CD4-positive, alpha-beta T cell treated with Interleukin-1 beta for 1 hour (primary cell): ENCODE results near the gene SULT1E1.

Source experiments
- DNase-seq, 2 donors: peaks; one replicate each; pipeline ENCODE4 v3.0.0-alpha.2; 2020 to 2022

The SULT1E1 gene, protein sequence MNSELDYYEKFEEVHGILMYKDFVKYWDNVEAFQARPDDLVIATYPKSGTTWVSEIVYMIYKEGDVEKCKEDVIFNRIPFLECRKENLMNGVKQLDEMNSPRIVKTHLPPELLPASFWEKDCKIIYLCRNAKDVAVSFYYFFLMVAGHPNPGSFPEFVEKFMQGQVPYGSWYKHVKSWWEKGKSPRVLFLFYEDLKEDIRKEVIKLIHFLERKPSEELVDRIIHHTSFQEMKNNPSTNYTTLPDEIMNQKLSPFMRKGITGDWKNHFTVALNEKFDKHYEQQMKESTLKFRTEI

DNA sequence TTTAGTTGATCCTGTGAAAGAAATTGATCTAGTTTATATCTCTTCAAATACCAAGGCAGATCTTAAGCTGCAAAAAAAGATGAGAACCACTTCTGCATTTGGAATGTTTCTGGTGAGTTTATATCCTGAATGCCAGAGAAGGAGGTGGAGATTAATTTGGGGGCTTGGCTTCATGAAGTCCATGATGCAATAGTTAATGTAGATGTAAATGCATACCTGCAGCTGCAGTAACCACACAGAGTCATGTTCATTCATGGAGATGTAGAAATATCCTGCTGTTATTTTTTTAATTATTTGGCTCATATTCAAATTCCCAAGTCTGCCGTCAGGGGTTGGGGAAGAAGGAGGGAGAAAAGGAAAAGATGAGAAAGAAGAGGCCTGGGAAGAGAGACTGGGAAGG is at the start of gene SULT1E1:
TSS of gene SULT1E1 (minus strand) at position 94 of the 400 bp plus-strand sequence. CDS start 2,501 bp downstream, outside the sequence.
- no peak for DNase-seq

DNA sequence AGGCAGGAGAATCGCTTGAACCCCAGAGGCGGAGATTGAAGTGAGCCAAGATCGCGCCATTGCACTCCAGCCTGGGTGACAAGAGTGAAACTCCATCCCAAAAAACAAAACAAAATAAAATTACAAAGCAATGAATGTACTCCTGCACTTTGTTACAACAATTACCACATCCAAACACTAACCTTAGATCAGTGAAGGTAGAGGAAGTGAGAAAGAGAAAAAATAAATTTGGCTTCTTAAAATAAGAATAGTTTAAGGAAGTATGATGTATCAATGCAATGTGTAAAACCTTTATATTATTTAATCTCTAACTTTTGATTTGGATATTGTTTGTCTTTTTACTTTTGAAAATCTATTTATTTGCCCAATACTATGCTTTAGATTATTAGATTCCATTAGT is 49.2 kb upstream of the SULT1E1 start:
- DNase-seq: no peak

DNA sequence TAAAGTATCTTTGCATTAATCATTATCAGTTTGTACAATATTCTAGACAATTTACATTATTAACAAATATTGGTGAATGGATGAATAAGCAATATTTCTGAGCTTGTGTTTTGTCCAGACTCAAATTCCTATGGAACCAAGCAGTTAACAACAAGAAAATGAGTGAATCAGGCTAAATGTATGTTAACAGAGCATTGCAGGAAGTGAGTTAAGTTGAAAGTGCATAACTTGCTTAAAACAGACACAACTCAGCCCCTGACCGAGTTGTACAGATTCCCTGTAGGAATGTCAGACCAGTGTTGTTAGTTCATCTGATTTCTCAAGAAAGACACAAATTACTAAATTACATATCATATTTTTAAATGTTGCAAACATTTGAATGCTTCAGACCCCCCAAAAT is 47.2 kb upstream of the SULT1E1 start:
- DNase-seq: no peak

DNA sequence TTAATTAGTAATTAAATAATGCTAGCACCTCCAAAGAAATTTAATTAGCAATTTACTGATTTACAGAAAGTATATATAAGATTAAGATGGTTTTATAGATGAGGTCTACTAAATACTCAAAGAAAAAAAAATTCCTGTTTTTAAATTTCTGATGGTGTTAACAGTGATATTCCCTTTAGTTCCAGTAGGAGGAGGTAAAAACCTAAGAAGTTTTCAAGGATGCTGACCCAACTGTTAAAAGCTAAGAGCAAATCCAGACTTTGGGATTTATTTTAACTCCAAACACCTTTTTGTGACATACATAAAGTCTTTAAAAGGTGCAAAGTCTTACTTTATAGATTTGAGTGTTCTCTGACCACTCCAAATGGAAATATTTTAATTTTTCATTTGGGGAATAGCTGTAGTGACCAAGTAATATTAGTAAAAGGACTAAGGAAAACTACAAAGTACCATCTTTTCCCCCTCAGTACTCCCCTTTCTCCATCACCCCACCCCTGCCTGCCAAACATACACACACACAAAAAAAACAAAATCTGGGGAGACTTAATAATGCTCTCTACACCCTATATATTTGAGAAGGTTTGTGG is 36.7 kb upstream of the SULT1E1 start:
- DNase-seq: no peak

DNA sequence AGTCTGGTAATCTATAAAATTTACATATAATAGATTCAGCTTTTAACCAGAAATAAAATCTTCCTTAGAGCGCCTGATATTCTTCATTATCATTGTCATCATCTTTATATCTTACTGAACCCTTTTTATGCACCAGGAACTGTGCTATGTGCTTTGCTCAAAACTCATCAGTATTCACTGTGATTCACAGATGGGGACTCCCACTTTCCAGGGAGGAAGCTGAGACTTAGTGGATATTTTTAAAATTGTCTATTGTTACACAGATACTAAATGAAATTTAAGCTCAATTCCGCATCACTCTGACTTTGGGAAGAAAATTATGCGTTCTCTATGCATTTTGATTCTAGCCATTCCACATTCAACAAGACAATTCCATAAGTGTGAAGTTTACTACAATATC is 34.8 kb upstream of the SULT1E1 start:
- DNase-seq: no peak

DNA sequence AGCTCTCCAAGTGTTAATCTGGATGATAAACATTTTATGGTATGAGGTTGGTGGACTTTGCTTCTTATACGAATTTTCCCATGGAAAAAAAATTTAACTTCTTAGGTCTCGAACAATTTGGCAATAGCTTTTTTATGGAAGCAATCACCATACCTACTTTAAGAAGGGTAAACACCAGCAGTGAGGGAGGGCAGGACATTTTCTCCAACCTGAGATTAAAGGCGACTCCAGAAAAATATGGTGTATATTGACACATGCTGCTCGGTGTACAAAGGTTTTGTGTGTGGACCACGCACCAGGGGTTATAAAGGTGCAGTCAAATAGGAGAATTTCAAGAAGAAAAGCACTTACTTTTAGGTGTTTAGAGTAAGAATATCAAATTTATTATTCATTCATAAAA is 34.2 kb upstream of the SULT1E1 start:
- no peak for DNase-seq

DNA sequence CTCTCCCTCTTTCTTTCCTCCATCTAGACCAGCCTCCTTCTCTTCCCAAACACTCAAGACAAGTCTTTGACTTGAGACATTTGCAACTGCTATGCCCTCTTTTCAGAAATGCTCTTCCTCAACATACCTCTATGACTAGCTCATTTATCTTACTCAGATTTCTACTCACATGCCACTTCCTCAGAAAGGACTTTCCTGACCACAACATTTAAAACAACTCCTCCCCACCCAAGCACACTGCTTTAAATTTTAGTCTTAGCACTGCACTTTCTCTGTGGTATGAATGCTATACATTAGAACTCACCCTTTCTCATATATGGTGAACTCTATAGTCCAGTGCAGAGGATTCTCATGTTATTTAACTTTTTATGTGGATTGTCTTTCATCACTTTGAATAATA is 28.4 kb upstream of the SULT1E1 start:
- no peak for DNase-seq

DNA sequence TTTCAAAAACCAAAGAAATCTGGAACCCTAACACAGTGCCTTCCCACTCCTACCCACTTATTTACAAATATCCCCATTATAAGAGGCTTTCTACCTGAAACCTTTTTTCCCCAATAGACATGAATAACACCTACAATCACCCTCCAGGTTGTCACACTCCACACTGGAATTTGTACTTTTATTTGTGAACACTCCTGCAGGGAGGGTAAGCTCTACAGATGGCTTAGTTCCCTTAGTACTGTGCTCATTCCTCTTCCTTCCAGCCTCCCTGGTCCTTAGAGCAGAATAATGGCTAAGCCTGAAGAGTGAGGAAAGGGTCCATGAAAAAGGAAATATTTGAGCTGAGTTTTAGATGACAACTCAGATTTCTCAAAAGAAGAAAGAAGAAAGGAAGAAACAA is 22.2 kb upstream of the SULT1E1 start:
- no peak for DNase-seq

DNA sequence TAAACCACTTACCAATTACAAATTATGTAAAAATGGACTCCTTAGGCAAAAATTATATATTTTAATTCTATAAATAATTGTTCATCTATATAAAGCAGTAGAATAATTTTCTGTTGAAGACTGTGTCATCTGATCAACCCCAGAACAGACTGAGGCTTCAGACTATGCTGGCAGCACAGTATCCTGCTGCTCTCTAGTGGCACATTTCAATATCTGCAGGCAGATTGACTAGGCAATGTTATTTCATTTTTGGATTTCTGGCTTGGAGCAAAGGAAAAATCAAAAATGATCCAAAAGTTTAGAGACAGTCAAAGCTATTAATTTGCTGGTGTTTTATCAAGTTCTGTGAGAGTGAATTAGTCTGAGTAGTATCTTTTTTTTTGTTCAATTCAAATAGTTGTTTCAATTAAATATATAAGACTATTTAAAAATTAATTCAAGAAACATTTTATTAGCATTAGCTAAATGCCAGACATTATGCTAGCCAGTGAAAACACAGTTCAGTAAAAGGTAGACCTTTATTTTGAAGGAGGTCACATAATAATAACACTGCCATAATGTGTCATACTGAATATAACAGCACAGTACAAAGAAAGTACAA is 21.3 kb upstream of the SULT1E1 start:
- DNase-seq: peak; percentile 22 to 39

DNA sequence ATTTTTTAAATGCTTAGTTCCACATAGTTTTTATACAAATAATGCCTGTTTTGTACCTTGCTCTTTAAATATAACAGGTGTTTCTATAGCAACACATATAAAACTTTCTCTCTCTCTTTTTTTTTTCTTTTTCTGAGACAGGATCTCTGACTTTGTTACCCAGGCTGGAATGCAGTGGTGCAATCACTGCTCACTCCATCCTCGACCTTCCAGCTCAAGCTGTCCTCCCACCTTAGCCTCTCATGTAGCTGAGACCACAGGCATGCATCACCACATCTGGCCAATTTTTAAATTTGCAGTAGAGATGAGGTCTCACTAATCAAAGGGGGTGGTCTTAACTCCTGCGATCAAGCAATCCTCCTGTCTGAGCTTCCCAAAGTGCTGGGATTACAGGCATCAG is 18.3 kb upstream of the SULT1E1 start:
- DNase-seq: no peak

DNA sequence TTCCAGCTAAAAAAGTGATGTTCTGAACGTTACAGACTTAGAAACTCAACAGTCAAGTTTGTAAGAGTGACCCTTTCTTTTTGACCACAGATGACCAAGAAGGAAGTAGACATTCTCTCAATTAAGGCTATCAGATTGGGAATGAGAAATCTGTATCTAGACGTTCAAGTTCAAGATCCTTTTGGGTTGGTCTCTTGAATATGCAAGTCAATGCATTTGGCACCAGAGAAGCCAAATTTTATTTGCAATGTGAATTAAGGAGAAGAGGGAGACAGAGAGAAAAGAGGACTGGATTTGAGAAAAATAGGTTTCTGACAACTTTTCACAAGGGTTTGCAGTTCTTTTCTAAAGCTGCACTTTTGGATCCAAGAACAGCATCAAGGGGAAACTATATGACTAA is 17.5 kb upstream of the SULT1E1 start:
- DNase-seq: no peak

DNA sequence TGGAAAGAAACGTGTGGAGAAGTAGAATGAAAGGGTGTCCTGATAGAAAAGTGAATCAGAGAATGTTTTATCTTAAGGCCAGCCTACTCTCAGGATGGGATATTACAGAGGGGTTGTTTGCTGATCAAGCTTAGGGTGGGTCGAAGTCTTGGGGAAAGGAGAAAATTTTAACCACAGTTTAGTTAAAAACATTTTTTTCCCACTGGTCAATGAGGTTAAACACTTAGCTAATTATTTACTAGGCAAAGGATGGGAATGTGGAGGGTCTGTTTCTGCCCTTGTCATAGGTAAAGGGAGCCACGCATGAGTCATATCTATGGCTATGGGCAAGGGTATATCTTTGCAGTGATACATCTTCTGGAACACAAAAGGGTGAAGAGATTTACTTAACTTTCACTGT is 16.1 kb upstream of the SULT1E1 start:
- no peak for DNase-seq

DNA sequence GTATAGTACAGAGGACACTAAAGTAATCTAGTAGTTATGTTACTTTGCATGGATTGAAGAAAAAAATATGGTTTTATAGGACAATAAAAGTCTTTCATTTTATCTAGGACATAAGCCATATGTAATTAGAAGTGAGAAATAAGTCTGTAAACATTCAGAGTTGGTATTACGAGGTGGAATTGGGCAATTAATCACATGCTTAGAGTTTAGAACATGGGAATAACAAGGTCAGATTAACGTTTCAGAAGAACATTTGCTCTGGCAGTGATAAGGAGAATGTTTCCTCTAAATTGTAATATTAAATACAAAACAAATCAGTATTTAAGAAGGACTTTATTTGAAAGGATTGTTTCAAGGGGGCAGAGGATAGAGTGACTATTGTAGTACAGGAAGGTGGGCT is 15.6 kb upstream of the SULT1E1 start:
- no peak for DNase-seq

DNA sequence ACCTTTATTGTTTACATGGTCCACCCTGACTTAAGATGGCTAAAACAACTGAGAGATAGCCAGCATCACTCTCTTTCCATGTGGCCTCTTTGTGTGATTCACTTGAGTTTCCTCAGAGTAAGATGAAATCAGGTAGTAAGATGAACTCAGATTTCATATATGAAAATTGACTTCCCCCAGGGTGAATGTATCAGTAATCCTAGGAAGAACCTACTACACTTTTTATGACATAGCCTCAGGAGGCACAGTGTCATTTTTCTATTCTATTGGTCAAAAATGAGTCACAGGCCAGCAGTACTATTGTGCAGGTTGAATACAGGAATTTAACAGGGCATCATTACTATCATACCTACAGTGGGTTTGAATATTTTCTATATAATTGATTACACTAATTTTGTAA is 14.6 kb upstream of the SULT1E1 start:
- DNase-seq: no peak

DNA sequence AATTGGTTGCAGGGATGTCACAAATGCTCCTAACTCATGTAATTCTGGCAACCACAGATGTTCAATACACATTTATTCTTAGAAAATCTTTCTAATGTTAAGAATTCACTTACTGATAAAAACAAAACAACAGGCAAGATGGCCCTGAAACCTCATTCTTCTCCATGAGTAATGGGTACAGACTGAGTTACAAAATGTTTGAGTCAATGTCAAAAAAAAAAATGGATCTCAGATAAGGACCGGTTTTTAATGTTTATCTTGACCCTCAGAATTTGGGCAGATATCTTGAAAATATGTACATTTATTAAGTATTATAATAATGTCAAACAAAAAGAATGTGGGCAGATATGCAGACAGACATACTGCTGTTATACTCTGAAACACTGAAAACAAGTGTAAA is 1.8 kb upstream of the SULT1E1 start:
- DNase-seq: no peak

DNA sequence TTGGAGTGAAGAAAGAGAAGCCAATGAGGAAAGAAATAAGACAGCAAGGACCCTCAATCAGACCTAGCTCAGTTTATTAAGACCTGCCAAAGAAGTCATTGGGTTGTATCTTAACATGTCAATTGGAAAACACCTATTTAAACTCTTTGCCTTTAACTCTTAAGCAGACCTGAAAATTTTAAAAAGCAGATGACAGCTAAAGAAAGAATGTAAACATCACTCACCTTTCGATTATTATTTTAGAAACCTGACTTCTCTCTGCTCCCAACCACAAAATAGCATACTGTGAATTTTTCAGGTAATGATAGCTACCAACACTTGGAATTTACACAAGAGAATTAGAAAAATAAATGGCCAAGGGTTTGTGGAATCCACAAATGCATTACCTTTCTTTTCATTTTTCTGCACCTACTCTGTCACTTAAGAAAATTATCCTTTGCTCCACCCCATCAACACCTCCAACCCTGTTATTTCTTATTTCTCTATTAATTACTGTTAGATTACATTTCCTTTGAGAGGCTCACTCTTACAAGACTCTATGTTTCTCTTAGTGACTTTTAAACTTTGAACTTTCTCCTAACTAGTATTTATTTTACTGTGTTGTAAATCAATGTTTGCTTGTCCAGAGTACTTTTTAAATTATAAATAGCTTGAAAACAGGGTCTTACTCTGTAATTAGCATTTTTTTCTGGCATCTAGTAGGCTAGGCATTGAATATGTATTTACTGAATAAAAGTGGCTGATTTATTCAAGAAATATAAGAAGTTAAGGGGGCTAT is 765 bp upstream of the SULT1E1 start:
- no peak for DNase-seq

DNA sequence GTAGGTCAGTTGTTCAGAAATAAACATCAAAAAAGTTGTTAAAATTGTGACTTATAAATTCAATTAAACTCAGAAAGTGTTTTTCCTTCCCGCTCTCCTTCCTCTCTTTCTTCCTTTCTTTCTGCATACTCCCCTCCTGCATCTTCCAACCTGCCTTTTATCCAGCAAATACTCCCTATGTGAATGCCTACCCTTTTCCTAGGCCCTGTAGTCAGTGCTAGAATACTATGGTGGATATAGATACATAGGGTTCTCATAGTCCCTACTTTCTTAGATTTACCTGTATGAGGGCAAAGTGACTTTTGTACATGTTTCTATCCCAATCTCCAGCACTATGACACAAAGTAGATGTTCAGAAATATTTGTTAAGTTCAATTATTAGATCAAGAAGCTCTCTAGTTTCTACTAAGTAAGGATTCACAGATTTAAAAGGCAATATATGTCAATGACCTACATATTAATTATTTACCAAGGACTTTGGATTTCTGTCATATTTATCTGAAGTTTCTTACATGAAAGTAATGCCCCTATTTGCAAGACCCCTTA is 732 bp downstream of the SULT1E1 start:
- DNase-seq: no peak

DNA sequence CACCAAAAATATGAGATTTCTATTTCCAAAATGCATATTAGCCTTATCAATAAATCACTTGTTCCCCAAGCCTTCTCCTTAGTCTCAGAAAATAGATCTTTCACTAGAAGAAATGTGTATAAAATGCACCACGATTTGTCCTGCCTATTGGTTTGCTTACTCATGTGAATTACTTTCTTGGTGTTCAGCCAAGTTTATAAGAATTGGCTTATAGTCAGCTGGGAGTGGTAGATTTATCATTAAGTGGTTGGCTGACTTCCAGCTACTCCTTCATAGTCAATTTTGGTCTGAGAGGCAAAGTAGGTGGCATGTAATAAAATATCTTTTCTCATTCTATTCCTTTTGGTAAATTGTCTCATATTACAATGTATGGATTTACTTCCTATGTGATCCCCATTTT is 1.3 kb downstream of the SULT1E1 start:
- DNase-seq: no peak

DNA sequence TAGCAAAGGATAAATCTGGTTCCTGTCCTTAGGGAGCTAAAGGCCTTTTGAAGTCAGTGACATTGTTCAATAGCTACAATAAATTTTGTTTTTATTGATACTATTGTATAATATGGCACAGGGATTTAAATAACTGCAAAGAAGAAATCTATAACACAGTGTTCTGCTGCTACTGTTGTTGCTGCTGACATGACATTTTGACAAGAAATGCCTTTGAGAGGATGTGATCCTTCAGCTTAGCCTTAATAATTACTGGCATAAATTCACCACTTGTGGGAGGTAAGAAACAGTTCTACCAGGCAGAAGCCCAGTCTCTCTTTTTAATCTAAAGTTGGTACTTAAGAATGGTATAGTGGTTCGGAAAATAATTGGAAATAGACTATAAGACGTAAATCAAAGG is 4.1 kb downstream of the SULT1E1 start:
- no peak for DNase-seq

DNA sequence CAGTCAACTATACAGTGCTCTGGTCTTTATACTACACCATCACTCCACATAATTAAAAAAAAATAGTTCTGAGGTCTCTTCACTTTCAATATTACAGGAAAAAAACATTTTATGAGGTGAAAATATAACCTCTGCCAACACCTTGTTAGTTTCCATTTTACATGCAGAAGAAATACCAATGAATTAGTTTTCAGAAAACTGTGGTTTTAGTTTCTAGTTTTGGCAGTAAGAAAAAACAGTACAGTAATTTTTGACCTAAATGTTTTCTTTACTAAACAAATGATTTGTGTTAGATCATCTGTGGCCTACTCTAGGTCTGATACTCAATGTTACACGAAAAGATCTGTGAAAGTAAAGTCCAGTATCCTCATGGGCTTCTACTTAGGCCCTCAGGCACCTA is 10.0 kb downstream of the SULT1E1 start:
- DNase-seq: no peak

DNA sequence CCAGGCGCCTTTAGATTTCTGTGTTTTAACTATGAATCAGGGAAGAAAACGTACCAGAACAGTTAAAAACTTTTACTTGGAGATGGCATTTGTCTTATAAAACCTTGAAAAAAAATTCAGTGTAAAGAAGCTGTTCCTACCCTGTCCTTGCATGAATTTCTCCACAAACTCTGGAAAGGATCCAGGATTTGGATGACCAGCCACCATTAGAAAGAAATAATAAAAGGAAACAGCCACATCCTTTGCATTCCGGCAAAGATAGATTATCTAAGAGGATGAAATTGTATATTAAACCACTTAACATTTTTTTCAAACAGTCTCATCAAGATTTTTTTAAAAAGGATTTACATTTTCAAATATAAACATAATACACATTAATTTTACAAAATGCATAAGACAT is 10.6 kb downstream of the SULT1E1 start:
- DNase-seq: no peak

DNA sequence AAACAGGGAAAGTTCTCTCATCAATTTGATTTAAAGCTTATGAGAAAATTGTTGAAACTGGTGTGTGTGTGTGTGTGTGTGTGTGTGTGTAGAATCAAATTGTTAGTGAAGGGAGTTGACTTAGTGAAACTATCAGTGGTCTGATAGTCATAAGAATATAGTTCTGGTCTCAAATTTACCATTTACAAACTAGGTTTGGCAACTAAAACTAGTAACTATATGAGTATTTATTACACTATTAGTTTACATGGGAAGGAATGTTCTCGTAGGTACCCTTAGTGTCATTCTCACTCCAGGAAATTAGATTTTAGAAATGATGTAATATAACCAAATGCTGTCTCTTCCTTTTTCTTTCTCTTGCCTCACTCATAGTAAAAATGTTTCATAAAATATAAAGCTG is 11.9 kb downstream of the SULT1E1 start:
- DNase-seq: no peak

DNA sequence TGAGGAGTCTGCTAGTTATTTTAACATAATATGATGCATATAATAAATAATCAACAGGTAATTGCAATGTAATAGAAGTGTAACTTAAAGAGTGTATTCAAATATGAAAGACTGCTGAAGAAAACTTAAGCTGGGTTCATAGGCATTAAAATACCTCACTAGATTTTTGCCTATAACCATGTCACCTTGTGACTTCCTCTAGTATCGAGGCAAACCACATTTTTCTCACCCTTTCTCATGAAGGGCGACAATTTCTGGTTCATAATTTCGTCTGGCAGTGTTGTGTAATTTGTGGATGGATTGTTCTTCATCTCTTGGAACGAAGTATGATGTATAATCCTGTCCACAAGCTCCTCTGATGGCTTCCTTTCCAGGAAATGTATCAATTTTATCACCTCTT is 16.0 kb downstream of the SULT1E1 start:
- DNase-seq: no peak

DNA sequence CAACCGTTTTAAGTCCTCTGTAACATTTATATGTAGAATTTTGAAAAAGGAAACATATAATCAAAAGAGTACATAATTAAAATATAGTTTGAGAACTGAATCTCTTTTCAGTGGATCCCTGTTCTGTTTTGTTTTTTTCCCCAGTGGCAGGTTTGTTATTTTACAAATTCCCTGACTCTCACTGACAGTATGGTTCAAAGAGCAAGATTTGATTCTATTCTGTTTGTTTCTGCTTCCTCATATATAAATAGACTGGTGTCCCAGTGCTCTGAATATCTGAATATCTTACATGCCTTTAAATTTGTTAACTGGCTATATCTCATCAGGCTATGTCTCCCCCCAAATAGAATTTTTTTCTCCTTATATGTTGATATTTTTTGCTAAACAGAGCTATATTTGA is 16.6 kb downstream of the SULT1E1 start:
- no peak for DNase-seq
